Muscle layer of duodenum (tissue), 2 donors: ENCODE measurements around the gene NPPB.

ENCODE experiments used
- H3K27ac ChIP-seq: one replicate; pipeline ENCODE4 v1.7.0; 2013; ENCODE audit warnings: mild to moderate bottlenecking, low read length
- H3K27me3 ChIP-seq: one replicate; pipeline ENCODE4 v1.7.0; 2013; ENCODE audit warnings: low read depth, mild to moderate bottlenecking, control low read depth, low read length
- H3K36me3 ChIP-seq, 2 donors: one replicate each; pipeline ENCODE4 v1.7.0; 2013; ENCODE audit warnings: low read length in 2 of 2, control low read depth in 1 of 2, mild to moderate bottlenecking in 1 of 2; ENCODE audit not compliant: insufficient read depth in 2 of 2, control insufficient read depth in 1 of 2
- H3K4me1 ChIP-seq, 2 donors: one replicate each; pipeline ENCODE4 v1.7.0; 2013; ENCODE audit warnings: low read length in 2 of 2, mild to moderate bottlenecking in 2 of 2, control low read depth in 1 of 2, moderate library complexity in 1 of 2; ENCODE audit not compliant: insufficient read depth in 2 of 2, control insufficient read depth in 1 of 2
- H3K4me3 ChIP-seq, 2 donors: one replicate each; pipeline ENCODE4 v1.7.0; 2013; ENCODE audit warnings: low read length in 2 of 2, low read depth in 1 of 2, mild to moderate bottlenecking in 1 of 2
- H3K9me3 ChIP-seq, 2 donors: one replicate each; pipeline ENCODE4 v1.7.0; 2013; ENCODE audit warnings: low read length in 2 of 2, control low read depth in 1 of 2, mild to moderate bottlenecking in 1 of 2; ENCODE audit not compliant: control insufficient read depth in 1 of 2
- donor health status: healthy.

The NPPB gene

GRCh38 chr1:11837767-11838348 lies 20.9 kb downstream of the NPPB start:
- H3K27me3 ChIP-seq: no peaks in the 10 kb centered on the region
- no peaks in the 10 kb centered on the region for H3K9me3 ChIP-seq
- H3K4me3 ChIP-seq: no peak overlapping the region
- peaks cover 0 to 9% of the 10 kb centered on the region in 2 donors for H3K4me1 ChIP-seq
- H3K36me3 ChIP-seq: peaks cover 81 to 95% of the 10 kb centered on the region in 2 donors
- H3K27ac ChIP-seq: no peak overlapping the region

GRCh38 chr1:11836955-11837766 lies 21.6 kb downstream of the NPPB start:
- H3K36me3 ChIP-seq: peaks cover 80 to 95% of the 10 kb centered on the region in 2 donors
- peaks cover 0 to 2% of the 10 kb centered on the region in 2 donors for H3K4me1 ChIP-seq
- H3K4me3 ChIP-seq: no peak overlapping the region
- no peaks in the 10 kb centered on the region for H3K27me3 ChIP-seq
- H3K27ac ChIP-seq: no peak overlapping the region
- H3K9me3 ChIP-seq: no peaks in the 10 kb centered on the region

- H3K36me3 ChIP-seq: peaks cover 68 to 84% of the 10 kb centered on the region in 2 donors
- no peaks in the 10 kb centered on the region for H3K27me3 ChIP-seq
- no peak overlapping the region for H3K4me3 ChIP-seq
- no peaks in the 10 kb centered on the region for H3K4me1 ChIP-seq
- H3K9me3 ChIP-seq: no peaks in the 10 kb centered on the region
- H3K27ac ChIP-seq: no peak overlapping the region
Measured at GRCh38 chr1:11835441-11836225, 23.1 kb downstream of the NPPB start.

GRCh38 chr1:11833900-11834299 lies 24.8 kb downstream of the NPPB start:
- peaks cover 71 to 86% of the 10 kb centered on the region in 2 donors for H3K36me3 ChIP-seq
- H3K27me3 ChIP-seq: no peaks in the 10 kb centered on the region
- no peak overlapping the region for H3K4me3 ChIP-seq
- H3K4me1 ChIP-seq: no peaks in the 10 kb centered on the region
- no peaks in the 10 kb centered on the region for H3K9me3 ChIP-seq
- H3K27ac ChIP-seq: no peak overlapping the region

GRCh38 chr1:11833497-11833896 lies 25.2 kb downstream of the NPPB start:
- H3K27ac ChIP-seq: no peak overlapping the region

GRCh38 chr1:11831945-11832725 lies 26.6 kb downstream of the NPPB start:
- H3K36me3 ChIP-seq: peaks cover 63 to 85% of the 10 kb centered on the region in 2 donors
- no peak overlapping the region for H3K27ac ChIP-seq
- no peaks in the 10 kb centered on the region for H3K4me1 ChIP-seq
- no peak overlapping the region for H3K4me3 ChIP-seq
- no peaks in the 10 kb centered on the region for H3K27me3 ChIP-seq
- H3K9me3 ChIP-seq: no peaks in the 10 kb centered on the region

More at GRCh38 chr1:11833497-11833896, 25.2 kb downstream of the NPPB start:
- Histone ChIP-seq H3K4me3 (no peak overlapping the region), H3K36me3 (peaks cover 75 to 87% of the 10 kb centered on the region in 2 donors), H3K9me3 (no peaks in the 10 kb centered on the region), H3K4me1 (no peaks in the 10 kb centered on the region), H3K27me3 (no peaks in the 10 kb centered on the region)

- Histone ChIP-seq H3K4me1 (no peaks in the 10 kb centered on the region), H3K27me3 (no peaks in the 10 kb centered on the region), H3K9me3 (no peaks in the 10 kb centered on the region), H3K4me3 (no peak overlapping the region), H3K27ac (no peak overlapping the region), H3K36me3 (peaks cover 61 to 83% of the 10 kb centered on the region in 2 donors)
Measured at GRCh38 chr1:11828511-11828910, 30.2 kb downstream of the NPPB start.

GRCh38 chr1:11826946-11827345 lies 31.8 kb downstream of the NPPB start:
- no peaks in the 10 kb centered on the region for H3K4me1 ChIP-seq

GRCh38 chr1:11825131-11825530 lies 33.6 kb downstream of the NPPB start:
- no peaks in the 10 kb centered on the region for H3K9me3 ChIP-seq
- H3K36me3 ChIP-seq: peaks cover 54 to 72% of the 10 kb centered on the region in 2 donors
- no peaks in the 10 kb centered on the region for H3K4me1 ChIP-seq
- no peak overlapping the region for H3K4me3 ChIP-seq
- H3K27ac ChIP-seq: no peak overlapping the region
- no peaks in the 10 kb centered on the region for H3K27me3 ChIP-seq

More at GRCh38 chr1:11826946-11827345, 31.8 kb downstream of the NPPB start:
- Histone ChIP-seq H3K4me3 (no peak overlapping the region), H3K27me3 (no peaks in the 10 kb centered on the region), H3K27ac (no peak overlapping the region), H3K36me3 (peaks cover 52 to 78% of the 10 kb centered on the region in 2 donors), H3K9me3 (no peaks in the 10 kb centered on the region)

- Histone ChIP-seq H3K9me3 (no peaks in the 10 kb centered on the region), H3K36me3 (peaks cover 49 to 70% of the 10 kb centered on the region in 2 donors), H3K4me1 (no peaks in the 10 kb centered on the region), H3K27me3 (no peaks in the 10 kb centered on the region), H3K27ac (no peak overlapping the region), H3K4me3 (no peak overlapping the region)
Measured at GRCh38 chr1:11823366-11824137, 35.2 kb downstream of the NPPB start.
